GM06990 (cell line): ENCODE results near the gene GRAP.

Source experiments
- DNase-seq: peaks from one replicate; pipeline ENCODE4 v3.0.0-alpha.2; 2011; ENCODE audit not compliant: insufficient read length; ENCODE audit errors: extremely low read depth
- H3K27me3 ChIP-seq: replicated peaks from 2 replicates; pipeline ENCODE4 v1.6.0; 2011; ENCODE audit warnings: low read length; ENCODE audit not compliant: control insufficient read depth, insufficient read depth
- H3K36me3 ChIP-seq: 2 replicates; pipeline ENCODE4 v1.5.1; 2011; ENCODE audit warnings: low read length; ENCODE audit not compliant: control insufficient read depth, insufficient read depth
- H3K4me3 ChIP-seq: replicated peaks from 2 replicates; pipeline ENCODE4 v1.5.1; 2011; ENCODE audit warnings: low read depth, mild to moderate bottlenecking, control low read depth, low read length
- CTCF ChIP-seq: IDR thresholded peaks from 2 replicates; pipeline ENCODE4 v1.5.1; 2011; ENCODE audit warnings: low read length, control low read depth, mild to moderate bottlenecking, inconsistent platforms; ENCODE audit not compliant: insufficient read depth, poor library complexity, severe bottlenecking

GRAP gene

GRCh38 chr17:19014628-19015215 is 32.0 kb downstream of the GRAP start:
- Histone ChIP-seq H3K36me3 (no peaks in the 10 kb centered on the region), H3K27me3 (no peaks in the 10 kb centered on the region; the same call in 1 of the 2 replicates), H3K4me3 (no peak overlapping the region)
- no peak for TF ChIP-seq CTCF
- no peak for DNase-seq

GRCh38 chr17:19013806-19014627 is 32.7 kb downstream of the GRAP start:
- TF ChIP-seq CTCF, result no peak
- DNase-seq, result no peak
- H3K4me3 ChIP-seq, result no peak overlapping the region
- H3K27me3 ChIP-seq, result no peaks in the 10 kb centered on the region; the same call in 1 of the 2 replicates
- H3K36me3 ChIP-seq, result no peaks in the 10 kb centered on the region

GRCh38 chr17:19013226-19013625 is 33.5 kb downstream of the GRAP start:
- no peak overlapping the region for H3K4me3 ChIP-seq
- no peaks in the 10 kb centered on the region; the same call in 1 of the 2 replicates for H3K27me3 ChIP-seq
- DNase-seq, result no peak
- H3K36me3 ChIP-seq, result no peaks in the 10 kb centered on the region
- no peak for TF ChIP-seq CTCF

GRCh38 chr17:19012171-19013080 is 34.3 kb downstream of the GRAP start:
- no peaks in the 10 kb centered on the region for H3K36me3 ChIP-seq
- no peak overlapping the region for H3K4me3 ChIP-seq
- TF ChIP-seq CTCF, result no peak
- no peak for DNase-seq
- no peaks in the 10 kb centered on the region; the same call in 1 of the 2 replicates for H3K27me3 ChIP-seq

GRCh38 chr17:19011581-19011980 is 35.2 kb downstream of the GRAP start:
- H3K27me3 ChIP-seq, result no peaks in the 10 kb centered on the region; the same call in 1 of the 2 replicates

More at GRCh38 chr17:19011581-19011980, 35.2 kb downstream of the GRAP start:
- H3K36me3 ChIP-seq, result no peaks in the 10 kb centered on the region
- no peak for TF ChIP-seq CTCF
- no peak overlapping the region for H3K4me3 ChIP-seq
- no peak for DNase-seq
